ENCODE results near the gene ATXN1.

The ATXN1 gene

DNA sequence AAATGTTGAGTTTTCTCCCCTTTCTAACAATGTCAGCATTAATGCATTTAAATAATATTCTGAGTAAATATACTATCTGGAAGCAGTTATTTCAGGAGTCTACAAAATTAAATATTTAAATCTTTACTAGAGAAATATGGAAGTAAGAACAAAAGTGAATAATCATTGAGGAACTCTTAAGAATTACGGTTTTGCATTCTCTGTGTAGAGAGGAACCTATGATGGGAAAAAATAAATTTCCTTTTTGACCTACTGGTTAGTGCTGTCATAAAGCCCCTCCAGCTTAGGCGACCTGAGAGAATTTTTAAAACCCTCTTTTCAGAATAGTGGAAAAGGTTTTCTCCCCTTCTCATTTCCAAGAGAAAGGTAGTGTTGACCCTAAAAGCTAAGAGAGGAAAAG lies 64.8 kb downstream of the ATXN1 start:
- no peak for DNase-seq

DNA sequence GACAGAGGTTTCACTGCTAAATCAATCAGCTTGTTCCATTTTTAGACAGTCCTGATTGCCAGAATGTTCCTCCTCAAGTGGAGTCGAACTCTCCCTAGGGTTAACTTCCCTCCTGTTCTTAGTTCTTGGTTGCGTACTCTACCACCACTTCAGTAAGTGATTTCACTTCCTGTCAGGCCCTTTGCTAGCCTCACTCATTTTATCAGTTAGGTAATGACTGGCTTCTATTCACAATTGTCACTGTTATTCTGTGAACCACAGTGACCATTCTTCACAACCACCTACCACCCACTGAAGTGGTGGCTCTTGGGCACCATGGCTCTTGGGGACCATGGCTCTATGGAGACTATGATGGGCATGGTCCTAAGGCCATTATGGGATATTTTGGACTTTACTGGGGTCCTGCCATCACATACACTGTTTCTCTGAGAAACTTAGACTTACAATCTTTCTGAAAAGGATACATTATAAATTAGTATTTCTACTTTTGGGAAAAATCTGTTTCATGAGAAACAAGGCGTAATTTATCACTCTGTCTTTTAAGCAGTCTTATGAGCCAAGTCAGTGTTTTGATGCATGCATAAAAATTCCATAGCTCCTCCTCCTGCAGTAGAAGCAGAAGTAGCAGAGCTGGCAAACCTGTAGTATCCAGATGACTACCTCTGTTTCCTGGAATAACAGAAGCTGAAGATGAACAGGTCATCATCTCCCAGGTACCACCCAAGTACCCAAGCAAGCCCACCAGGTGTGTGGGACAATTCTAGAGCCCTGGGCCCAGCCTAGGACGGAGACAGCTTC lies 66.3 kb downstream of the ATXN1 start:
- DNase-seq, result no peak

DNA sequence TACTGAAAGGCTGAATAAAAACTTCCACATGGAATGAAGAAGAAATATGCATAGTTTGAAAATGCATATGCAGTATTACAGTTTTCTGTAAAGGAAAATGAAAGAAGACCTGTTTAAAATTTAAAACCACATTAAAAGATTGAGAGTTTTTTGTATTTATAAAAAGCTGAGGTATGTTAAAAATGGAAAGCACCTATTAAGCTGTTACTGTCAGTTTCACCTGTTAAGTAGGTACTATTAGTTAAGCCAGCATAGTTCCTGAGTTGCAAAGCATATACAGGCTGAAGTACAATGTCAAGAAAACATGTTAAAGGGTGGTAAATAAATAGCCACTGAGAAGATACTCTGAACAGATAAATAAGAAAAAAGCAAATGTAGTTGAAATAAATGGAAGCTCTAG lies 69.9 kb downstream of the ATXN1 start:
- no peak for DNase-seq

DNA sequence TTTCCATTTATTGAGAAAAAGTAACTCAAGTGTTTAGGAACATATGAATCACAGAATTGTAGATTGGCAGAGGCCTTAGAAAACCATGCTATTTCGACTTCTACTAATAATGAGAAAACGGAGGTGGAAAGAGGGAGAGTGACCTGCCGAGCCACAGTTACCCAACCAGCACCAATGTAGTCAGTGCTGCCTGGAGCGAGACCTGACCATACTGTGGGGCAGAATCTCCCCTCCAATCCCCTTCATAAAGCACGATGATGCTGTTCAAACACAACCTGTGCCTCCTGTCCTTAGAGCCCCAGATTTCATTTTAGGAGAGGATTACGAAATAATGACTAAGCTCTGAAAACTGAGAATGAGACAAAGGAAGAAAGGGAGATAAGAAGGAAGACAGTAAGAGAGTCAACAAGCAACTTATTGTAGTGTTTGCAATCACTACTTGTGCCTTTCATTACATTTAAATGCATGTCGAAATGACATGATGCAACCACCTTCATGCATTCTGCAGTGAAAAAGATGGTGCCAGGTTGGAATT lies 70.6 kb downstream of the ATXN1 start:
- no peak for DNase-seq

DNA sequence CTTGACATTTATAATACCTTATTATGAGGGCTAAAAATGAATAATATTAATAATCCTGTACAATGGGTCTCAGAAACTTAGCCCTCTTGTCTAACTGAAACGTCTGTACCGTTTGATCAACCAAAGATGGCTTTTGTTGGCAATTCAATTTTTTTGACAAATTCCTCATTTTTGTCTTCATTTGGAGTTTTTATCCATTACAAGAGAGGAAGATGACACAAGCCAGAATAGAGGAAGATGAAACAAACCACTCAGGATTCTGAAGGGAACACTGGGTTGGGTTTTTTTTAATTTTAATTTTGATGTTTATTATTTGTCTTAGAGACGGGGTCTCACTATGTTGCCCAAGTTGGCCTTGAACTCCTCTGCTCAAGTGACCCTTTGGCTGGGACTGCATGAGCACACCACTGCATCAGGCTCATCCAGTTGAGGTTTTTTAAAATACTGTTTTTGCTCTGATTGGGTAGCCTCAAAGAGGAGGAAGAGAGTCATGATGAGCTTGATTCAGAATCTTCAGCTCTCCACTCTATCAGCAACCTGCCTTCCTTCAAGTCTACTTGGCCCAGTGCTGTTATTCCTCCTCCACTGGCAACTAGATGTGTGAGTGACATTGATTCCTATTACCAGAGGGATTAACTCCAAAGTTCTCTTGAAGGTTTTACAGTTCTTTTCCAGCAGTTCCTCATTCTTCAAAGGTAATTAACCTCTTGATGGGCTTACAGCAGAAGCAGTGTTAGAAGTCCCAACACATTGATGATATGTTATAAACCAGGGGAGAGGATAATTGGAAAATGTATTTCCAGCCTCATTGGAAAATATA lies 71.3 kb downstream of the ATXN1 start:
- DNase-seq, result no peak

DNA sequence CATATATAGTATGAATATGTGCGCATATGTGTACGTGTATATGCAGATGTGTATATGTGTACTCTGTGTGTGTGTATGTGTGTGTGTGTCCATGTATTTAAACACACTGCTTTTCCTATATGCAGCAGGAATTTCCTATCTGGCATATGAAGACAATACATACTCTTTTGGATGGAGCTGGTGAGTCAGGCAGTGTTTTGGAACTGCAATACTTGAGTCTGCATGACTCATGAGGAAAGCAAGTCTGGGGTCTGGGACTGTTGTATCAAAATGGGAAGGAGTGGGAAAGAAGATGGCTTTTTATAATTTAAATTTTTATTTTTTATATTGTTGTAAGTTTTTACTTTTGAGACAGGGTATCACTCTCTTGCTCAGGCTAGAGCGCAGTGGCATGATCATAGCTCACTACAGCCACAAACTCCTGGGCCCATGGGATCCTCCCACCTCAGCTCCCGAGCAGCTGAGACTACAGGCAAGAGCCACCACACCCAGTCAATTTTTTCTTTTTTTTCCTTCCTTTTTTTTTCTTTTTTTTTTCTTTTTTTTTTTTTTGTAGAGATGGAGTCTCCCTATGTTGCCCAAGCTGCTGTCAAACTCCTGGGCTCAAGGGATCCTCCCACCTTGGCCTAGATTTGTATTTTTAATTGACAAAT lies 72.2 kb downstream of the ATXN1 start:
- no peak for DNase-seq

DNA sequence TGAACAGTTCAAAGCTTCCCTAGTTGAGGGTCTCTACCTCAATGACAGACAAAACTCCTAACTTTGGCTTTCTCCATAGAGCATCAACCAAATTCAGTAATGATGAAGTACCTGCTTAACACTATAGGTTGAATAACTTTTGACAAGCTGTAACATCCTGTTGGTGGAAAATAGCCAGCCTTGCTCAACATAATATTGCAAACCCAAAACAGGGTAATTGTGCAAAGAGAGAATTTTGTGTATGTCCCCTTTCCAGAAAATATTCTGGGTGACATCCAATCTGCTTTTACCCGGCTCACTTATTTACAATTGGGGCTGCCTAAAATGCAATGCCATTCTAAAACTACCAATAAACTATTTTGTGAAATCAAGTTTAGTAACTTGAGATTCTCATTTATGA lies 72.8 kb downstream of the ATXN1 start:
- DNase-seq, result no peak

DNA sequence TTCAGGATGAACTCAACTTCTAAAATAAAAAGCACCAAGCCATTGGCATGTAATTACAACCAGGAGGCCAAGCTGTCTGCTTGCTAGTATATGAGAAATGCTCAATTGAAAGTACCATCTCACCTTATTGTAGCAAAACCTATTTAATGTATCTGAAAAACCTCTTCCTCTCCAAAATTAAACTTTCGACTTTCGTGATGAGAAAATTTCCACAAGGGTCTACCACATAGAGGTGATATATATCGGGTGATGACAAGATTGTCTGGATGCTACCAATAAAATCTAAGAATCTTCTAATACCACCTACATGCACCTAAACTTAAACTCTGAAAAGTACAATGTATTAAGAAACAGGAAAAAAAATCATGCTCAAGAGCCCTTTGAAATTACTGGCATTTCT lies 74.2 kb downstream of the ATXN1 start:
- no peak for DNase-seq

DNA sequence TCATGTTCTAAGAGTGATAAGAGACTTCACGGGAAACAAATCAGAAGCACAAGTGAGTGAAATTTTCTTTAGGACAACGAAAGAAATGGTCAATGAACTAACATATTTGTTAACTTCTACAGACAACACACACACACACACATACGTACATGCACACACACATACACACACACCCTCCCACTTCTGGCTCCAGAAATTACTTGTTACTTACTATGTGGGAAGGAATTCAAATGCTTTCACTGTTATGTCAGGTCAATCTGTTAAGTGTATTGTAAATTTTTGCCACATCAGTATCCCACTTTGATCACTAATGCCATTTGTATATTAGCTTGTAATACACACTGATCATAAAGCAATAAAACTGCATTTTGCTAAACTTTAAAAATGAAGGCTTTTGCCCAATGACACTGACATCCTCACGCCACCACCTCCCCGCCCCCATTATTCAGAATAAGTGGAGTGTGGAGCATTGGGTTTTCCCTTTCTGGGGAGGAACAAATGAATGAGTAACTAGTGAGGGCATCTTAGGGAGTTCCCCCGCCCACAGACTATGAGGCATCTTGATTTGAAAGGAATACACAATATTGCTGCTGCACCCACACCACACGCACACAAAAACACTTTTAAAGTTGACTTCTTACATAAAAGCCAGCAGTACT lies 76.2 kb downstream of the ATXN1 start:
- DNase-seq, result no peak

DNA sequence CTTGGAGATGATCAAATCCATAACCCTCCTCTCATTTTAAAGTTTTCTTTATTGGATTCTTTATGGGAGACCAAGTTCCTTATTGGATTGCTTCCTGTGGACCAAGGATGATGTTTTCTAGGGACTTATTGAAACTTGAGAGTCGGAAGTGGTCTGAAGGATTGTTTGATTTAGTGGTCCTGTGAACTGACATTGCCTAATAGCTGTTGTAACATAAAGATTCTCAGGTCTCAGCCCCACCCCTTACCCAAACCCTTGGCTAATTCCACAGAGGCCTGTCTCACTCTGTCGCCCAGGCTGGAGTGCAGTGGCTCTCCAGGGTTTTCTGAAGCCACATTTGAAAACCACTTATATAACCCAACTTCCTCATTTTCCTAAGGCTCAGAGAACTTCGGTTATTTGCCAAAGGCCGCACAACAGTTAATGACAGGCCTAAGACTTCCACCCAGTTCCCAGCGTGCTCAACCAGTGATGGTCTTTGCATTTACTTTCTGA lies 77.0 kb downstream of the ATXN1 start:
- DNase-seq, result no peak

DNA sequence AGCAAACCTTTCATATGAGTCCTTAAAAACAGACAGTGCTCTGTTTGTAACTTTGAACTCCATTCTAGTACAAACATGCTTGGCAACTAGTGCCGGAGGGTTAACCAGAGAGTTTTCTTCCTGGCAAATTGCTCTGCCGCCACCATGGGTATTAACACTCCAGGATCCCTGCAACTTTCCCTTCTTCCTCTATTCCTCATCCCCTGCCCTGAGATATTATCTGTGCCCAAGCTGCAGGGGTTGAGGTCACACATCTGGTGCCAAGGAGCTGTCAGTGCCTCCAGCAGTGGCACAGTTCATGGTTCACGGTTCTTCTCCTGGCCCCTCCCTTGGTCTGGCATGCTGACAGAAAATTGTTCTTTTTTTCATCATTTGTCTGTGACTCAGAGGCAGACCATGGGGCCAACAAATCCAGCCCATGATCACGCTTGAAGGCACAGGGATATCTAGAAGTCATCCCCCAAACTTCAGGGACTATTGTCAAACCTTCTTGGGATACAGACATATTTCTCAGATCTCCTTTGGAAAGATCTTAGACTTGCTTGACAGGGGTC lies 77.5 kb downstream of the ATXN1 start:
- DNase-seq, result no peak

DNA sequence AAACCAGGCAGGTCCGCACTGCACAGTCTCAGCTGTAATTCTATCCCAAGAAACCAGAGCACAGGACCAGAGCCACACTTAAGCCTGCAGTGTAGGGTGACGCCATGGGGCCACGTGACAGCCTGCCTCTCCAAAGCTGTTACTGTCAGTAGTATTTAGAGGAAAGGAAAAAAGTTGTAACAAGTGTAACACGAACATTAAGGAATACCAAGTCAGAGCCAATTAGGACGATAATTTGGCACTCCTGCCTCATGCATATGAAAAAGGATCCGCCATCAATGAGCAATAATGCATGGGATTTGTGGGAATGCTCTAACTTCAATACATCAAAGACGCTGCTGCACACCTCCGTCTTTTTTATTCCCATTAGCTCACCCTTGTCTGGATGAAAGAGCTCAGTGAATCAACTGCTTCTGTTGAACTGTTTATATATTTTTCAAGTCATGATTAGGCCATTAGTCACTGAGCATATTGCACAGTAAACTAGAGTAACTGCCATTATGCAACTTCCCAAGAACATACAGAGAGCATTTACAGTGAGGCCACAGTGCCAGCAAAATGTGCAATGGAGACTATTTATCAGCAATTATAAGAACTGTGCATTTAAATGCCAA lies 79.9 kb downstream of the ATXN1 start:
- no peak for DNase-seq

DNA sequence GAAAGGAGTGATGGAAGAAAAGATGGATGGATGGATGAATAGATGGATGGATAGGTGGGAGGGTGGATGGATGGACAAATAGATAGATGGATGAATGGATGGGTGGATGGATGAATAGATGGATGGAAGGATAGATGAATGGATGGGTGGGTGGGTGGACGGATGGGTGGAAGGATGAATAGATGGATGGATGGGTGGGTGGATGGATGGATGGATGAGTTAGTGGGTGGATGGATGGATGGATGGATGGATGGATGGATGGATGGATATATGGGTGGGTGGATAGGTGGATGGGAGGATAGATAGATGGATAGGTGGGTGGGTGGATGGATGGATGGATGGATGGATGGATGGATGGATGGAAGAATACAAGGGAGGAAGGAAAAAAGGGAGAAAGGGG lies 82.2 kb downstream of the ATXN1 start:
- DNase-seq, result no peak

DNA sequence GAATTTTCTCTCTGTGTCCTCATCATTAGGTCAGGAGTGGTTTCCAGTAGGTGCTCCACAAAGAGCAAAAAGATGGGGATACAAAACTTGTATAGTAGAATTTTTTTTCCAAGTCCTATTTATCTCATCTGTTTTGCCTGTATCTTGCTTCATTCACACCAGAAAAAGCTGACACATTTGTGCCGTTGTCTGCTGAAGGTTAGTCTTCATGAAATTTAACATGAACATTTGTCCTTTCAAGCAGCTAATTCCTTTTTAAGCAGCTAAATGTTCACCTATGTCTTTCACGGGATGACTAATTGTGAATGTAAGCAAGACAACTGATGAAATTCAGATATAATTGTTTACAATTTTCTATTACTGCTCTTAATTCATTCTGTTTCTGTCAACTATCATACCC lies 83.8 kb downstream of the ATXN1 start:
- DNase-seq, result no peak

DNA sequence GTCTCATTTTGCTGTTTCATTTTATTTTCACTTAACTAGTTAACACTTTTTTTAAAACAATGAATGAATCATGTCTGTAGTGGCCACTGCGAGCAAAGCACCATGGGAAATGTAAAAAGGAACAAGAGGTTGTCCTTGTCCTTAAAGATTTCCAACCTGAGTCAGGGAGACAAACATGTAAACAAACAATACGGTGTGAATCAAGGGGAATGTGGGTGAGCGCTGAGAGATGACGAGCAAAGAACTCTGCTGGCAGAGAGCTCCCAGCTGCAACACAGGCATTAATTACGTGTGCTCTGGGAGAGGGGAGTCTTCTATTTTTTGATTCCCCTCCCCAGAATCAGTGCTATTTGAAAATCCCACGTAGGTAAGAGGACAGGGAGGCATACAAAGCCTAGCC lies 84.3 kb downstream of the ATXN1 start:
- no peak for DNase-seq

DNA sequence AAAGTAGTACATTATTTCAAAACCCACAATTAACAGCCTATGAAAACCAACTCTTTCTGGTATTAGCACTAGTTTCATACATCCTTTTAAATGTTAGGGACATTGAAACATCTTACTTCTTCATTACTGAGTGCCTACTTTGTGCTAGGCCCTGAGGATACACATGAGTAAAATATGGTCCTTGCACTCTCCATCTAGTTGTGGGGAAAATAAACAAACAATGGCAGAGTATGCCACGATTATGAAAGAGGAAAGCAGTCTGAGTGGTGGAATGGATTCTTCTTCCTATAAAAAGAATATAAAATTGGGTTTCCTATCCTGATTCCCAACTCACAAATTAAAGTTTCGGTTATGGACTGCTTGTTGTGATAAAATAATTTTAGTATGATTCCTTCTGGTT lies 84.9 kb downstream of the ATXN1 start:
- no peak for DNase-seq

DNA sequence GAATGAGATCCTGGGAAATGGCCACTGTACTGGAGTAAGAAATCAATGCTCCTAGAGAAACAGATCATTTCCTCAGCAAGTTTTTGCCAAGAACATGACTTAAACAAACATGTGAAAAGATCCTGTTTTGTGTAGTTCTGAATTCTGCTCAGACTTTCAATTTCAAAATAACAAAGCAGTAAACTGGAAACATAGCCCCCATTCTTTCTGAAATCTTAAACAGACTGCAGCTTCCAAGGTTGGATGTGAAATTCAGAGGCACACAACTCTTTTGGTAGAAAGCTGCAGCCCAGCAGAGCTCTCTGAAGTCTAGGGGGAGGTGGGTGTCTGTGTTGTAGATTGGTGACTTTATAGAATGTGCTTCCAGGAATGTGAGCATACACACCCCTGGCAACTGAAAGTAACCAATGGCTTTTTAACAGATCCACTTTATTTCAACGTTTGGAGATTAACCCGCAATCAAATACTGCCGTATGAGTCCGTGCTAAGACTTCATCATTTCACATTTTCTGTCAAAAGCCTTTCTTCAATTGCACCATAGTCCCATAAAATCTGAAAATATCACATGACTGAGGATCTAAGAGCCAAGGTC lies 86.4 kb downstream of the ATXN1 start:
- DNase-seq, result no peak

DNA sequence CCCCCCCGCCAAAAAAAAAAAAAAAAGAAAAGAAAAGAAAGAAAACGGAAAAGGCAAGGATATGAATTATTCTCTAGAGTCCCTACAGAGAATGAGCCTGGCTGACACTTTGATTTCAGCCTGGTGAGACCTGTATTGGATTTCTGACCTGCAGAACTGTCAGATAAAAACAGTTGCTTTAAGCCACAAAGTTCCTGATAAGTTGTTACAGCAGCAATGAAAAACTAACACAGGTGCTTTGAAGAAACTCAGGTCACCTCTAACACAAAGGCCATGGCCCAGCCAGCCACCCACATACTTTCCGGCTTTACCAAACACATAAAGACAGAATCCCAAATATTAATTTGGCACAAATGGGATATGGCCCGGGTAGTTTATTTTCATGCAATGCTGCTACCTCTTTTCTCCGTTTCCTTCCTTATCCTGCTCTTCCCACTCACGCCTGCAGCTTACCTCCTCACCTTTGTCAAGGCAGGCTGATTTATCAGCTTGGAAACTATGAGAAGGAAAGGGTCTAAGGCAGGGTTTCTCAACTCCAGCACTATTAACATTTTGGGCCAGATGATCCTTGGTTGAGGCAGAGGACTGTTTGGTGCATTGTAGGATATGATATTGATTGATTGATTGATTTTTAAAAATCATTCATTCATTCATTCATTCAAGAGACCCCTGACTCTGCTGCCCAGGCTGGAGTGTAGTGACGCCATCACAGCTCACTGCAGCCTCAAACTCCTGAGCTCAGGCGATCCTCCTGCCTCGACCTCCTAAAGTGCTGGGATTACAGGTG lies 88.1 kb downstream of the ATXN1 start:
- DNase-seq, result no peak

DNA sequence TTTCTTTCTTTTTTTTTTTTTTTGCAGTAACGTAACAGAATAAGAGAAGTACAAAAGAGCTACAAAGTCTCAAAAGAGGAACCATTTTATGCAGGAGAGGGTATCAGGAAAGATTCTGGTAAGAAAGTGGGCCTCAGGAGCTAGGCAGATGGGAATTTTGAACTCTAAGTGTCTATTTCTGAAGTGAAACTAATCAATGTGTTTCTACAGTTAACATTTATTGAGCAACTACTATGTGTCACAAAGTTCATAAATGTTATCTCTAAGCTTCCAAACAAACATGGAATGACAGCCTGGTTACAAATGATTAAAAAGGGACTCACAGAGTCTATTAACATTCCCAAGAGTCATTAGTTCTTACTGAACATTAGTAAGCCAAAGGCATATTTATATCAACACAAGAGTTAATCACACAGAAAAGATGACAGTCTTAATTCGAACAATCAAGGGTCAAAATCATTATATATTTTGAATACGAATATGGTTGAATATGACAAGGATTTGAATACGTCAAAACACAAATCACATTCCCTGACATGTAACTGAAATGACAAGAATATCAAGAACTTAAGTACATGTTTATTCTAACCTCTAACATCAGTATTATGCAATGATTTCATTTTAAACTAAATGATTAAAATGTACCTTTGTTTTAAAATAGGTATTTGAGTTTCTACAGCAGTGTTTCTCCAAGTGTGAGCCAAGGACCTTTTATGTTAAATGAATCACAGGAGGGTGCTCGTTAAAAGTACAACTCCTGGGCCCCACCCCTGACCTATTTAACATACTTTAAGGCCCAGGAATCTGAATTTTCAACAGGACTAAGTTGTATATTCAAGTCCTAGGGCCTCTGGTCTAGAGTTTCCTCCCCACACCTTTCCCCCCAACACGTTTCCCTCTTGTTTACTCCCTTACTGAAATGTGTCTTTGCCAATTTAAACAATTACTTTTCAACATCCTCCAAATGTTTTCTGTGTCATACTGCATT lies 89.7 kb downstream of the ATXN1 start:
- no peak for DNase-seq

DNA sequence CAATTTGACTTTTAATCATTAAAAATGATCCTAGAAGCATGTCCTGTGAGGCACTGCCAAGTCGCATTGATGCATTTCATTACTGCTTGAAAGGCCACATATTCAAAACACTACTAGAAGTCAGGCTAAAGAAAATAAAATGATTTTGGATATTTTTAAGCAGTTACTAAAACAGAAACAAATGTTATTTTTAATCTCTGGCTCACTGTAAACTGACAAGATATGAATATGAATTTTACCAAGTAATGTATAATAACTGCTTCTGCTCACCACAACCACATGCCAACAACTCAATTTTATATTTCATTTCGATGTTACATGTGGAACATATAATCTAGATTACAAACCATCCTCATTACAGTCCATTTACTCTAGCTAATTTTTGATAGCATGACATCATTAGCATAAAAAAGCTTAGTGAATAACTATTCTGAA lies 90.6 kb downstream of the ATXN1 start:
- DNase-seq, result no peak
